GM21390 (cell line): Measurements from ENCODE around the gene ADCY7.

Experiments
- ATAC-seq: cut with Tn5 transposase; IDR thresholded peaks from one replicate; pipeline ENCODE4 v1.9.1; 2021; ENCODE audit not compliant: unreplicated experiment

ADCY7 gene

GRCh38 chr16:50296807-50297206, 30.5 kb downstream of the ADCY7 start:
- no peak for ATAC-seq

- ATAC-seq, result no peak
These were observed 31.1 kb downstream of the ADCY7 start for GRCh38 chr16:50297301-50298074.

GRCh38 chr16:50298075-50298460, 31.7 kb downstream of the ADCY7 start:
- no peak for ATAC-seq

DNA sequence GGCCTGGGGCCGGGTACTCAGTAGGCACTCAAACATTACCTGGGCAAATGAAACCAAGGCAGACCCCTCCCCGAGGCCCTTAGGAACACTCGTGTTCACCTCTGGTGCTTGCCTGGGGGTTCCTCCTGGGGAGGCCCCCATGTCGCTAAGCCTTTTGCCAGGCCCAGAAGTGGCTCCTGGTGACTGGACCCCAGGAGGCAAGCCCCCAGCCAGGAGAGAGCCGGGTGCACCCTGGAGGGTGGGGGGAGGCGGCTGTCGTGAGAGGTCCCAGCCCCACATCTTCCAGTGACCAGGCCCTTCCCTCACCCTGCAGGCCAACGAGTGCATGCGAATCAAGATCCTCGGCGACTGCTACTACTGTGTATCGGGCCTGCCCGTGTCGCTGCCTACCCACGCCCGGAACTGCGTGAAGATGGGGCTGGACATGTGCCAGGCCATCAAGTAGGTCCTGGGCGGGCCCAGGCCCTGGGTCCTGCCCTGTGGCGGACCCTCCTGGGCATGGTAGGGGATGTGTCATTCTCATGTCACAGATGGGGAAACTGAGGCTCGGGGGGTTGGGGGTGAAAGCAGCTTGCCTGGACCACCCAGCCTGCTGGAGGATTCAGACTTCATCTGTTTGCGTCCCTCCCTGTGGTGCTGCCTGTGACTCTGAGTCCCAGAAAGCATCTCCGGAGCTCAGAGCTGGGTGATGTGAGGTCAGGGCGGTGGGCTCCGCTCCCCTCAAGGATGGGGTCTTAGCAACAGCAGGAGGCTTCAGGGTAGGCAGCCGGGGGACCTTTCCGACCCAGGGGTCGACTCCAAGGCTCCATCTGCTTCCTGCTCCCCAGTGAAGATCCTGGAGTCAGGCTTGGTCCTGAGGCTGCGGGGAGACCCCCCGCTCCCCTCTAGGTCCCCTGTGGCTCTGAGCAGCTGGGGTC, 32.5 kb downstream of the ADCY7 start:
- no peak for ATAC-seq

GRCh38 chr16:50299508-50300105, 33.3 kb downstream of the ADCY7 start:
- ATAC-seq, result no peak

- ATAC-seq, result no peak
These were observed 34.7 kb downstream of the ADCY7 start for GRCh38 chr16:50300942-50301625.

- no peak for ATAC-seq
These were observed 35.5 kb downstream of the ADCY7 start for GRCh38 chr16:50301626-50302471.

DNA sequence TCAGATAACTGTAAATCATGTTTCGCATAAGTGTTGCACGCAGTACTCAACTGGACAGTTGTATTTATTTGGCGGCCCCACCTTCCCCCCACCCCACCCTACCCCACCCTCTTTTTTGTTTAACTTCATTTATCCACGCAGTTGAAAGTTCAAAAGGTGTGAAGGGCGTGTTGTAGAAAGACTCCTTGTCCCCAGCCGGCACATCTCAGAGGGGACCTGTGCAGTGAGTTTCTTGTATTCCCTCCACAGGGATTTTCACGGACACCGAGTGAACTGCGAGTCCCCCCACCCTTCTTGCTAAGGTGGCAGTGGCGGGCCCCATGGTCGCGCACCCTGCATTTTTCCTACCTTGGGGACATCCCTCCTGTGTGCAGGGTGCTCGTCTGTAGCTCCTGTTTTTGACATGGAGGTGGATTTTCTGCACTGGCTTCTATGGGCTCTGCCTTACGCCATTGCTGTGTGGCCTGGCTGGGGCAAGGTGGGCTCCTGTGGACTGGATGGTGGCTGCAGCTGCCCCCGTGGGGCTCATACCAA, 36.2 kb downstream of the ADCY7 start:
- ATAC-seq, result no peak

GRCh38 chr16:50303041-50303604, 36.8 kb downstream of the ADCY7 start:
- no peak for ATAC-seq

- no peak for ATAC-seq
These were observed 37.5 kb downstream of the ADCY7 start for GRCh38 chr16:50303605-50304466.

- no peak for ATAC-seq
These were observed 38.4 kb downstream of the ADCY7 start for GRCh38 chr16:50304467-50305440.

- ATAC-seq, result no peak
These were observed 39.2 kb downstream of the ADCY7 start for GRCh38 chr16:50305441-50306061.

- no peak for ATAC-seq
These were observed 39.9 kb downstream of the ADCY7 start for GRCh38 chr16:50306287-50306686.

- no peak for ATAC-seq
These were observed 42.0 kb downstream of the ADCY7 start for GRCh38 chr16:50308237-50308965.

GRCh38 chr16:50309156-50309526, 42.8 kb downstream of the ADCY7 start:
- no peak for ATAC-seq

GRCh38 chr16:50309527-50310307, 43.4 kb downstream of the ADCY7 start:
- no peak for ATAC-seq
